ENCODE results near the gene ZNF747. TPM values are rescaled to one million over a fixed set of nuclear protein-coding genes. Genes with fewer than 3 reads are reported as not detected.

ZNF747 gene
- total RNA-seq, 1 donor from 2014 or later: 9.7 TPM

DNA sequence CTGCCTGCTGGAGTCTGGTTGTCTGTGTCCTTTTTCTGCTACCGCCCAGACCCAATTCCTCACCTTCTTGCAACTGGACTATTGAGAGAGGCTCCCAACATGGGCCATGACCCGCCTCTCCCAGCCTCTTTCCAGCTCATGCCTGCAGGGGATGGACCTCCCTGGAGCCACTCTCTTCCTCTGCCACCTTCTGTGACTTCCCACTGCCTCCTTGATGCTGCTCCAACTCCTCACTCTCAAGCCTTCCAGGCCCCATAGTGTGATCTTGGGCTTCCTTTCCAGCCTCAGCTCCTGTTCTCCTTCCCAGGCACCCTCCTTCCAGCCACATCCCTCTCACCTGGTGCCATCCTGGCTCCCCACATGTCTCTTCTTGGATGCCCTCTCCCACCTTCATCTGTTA is 19.4 kb downstream of the ZNF747 start:
- TF ChIP-seq, protein P1, sequence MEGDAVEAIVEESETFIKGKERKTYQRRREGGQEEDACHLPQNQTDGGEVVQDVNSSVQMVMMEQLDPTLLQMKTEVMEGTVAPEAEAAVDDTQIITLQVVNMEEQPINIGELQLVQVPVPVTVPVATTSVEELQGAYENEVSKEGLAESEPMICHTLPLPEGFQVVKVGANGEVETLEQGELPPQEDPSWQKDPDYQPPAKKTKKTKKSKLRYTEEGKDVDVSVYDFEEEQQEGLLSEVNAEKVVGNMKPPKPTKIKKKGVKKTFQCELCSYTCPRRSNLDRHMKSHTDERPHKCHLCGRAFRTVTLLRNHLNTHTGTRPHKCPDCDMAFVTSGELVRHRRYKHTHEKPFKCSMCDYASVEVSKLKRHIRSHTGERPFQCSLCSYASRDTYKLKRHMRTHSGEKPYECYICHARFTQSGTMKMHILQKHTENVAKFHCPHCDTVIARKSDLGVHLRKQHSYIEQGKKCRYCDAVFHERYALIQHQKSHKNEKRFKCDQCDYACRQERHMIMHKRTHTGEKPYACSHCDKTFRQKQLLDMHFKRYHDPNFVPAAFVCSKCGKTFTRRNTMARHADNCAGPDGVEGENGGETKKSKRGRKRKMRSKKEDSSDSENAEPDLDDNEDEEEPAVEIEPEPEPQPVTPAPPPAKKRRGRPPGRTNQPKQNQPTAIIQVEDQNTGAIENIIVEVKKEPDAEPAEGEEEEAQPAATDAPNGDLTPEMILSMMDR (IDR thresholded peaks at IDR 0.05; ENCODE audit: unreplicated experiment): no peak
- Mint-ChIP-seq H3K27me3 (ENCODE audit: unreplicated experiment) (peaks cover 7% of the 10 kb centered on the region), H3K4me3 (ENCODE audit: unreplicated experiment) (no peak overlapping the region), H3K27ac (ENCODE audit: unreplicated experiment) (no peak overlapping the region), H3K4me1 (ENCODE audit: unreplicated experiment) (peaks cover 8% of the 10 kb centered on the region), H3K36me3 (ENCODE audit: low read depth, unreplicated experiment) (peaks cover 4% of the 10 kb centered on the region), H3K9me3 (ENCODE audit: unreplicated experiment) (no peaks in the 10 kb centered on the region)
- DNase-seq (ENCODE audit: low spot score): no peak

DNA sequence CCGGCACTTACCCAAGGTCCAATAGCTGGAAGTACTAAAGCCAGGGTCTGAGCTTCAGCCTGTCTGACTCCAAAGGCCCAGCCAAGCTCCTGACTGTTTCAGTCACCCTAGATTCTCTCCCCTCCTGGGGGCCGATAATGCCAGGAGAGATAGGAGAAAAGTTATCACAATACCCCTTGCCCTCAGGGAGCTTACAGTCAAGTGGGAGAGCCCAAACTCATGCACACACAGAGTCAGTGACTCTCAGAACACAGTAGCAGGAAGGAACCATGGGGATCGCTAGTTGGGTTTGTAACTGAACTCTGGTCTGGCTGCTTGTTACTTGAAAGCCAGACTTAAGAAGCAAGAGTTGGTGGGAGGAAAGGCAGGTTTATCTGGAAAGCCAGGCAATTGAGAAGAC is 23.1 kb downstream of the ZNF747 start:
- no peaks in the 10 kb centered on the region for H3K4me1 Mint-ChIP-seq (ENCODE audit: unreplicated experiment)
- TF ChIP-seq, protein P1 (IDR thresholded peaks at IDR 0.05; ENCODE audit: unreplicated experiment): no peak
- no peaks in the 10 kb centered on the region for H3K9me3 Mint-ChIP-seq (ENCODE audit: unreplicated experiment)
- DNase-seq (ENCODE audit: low spot score): no peak
- H3K36me3 Mint-ChIP-seq (ENCODE audit: low read depth, unreplicated experiment): peaks cover 4% of the 10 kb centered on the region
- H3K4me3 Mint-ChIP-seq (ENCODE audit: unreplicated experiment): no peak overlapping the region
- H3K27me3 Mint-ChIP-seq (ENCODE audit: unreplicated experiment): peaks cover 4% of the 10 kb centered on the region
- no peak overlapping the region for H3K27ac Mint-ChIP-seq (ENCODE audit: unreplicated experiment)

DNA sequence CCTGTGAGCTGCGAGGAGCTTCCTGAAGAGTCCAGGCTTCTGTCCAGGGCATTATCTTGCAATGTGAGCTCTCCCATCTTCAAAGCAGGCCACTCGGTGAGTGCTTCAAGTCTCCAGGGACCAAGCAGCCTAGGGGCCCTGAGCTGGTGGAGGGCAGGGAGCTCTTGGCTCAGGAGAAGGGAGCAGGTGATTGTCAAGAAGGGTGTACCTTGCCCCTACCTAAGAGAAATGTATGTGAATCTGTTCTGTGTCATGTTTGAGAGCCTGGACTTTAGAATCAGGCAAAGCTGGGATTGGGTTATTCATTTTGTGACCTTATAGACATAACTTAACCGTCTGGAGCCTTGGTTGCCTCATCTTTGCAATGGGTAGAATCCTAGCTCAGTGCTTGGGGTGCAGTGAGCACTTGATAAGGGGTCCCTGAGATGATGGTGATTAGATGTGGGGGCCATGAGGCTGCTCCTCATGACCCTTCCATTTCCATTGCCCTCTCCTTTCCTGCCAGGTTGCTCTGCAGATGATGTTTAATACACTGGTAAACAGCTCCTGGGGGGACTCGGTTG is 24.2 kb downstream of the ZNF747 start:
- Mint-ChIP-seq H3K4me1 (ENCODE audit: unreplicated experiment) (no peaks in the 10 kb centered on the region), H3K27ac (ENCODE audit: unreplicated experiment) (no peak overlapping the region), H3K4me3 (ENCODE audit: unreplicated experiment) (no peak overlapping the region), H3K9me3 (ENCODE audit: unreplicated experiment) (no peaks in the 10 kb centered on the region), H3K36me3 (ENCODE audit: low read depth, unreplicated experiment) (peaks cover 4% of the 10 kb centered on the region), H3K27me3 (ENCODE audit: unreplicated experiment) (peaks cover 4% of the 10 kb centered on the region)
- no peak for DNase-seq (ENCODE audit: low spot score)
- TF ChIP-seq, protein P1 (IDR thresholded peaks at IDR 0.05; ENCODE audit: unreplicated experiment): no peak

DNA sequence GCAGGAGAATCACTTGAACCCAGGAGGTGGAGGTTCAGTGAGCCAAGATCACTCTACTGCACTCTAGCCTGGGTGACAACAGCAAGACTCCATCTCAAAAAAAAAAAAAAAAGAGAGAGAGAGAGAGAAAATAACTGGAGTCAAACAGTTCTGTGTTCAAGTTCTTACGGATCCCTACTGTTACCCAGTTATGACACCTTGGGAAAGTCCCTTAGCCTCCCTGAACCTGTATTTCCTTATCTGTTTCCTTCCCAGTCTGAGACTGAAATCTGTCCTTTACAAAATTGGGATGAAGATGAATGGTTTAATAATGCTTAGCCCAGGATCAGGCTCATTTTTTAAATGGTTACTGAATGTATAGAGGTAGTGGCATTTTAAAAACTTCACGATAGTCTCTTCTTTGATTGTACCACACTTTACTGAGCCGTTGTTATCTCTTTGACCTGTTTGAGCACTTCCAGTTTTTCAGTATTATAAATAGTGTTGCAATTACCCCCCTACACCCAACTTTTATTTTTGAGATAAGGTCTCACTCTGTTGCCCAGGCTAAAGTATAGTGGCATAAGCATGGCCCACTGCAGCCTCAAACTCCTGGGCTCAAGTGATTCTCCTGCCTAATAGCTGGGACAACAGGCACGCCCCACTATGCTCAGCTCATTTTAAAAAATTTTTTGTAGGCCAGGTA is 25.4 kb downstream of the ZNF747 start:
- no peak overlapping the region for H3K27ac Mint-ChIP-seq (ENCODE audit: unreplicated experiment)
- no peaks in the 10 kb centered on the region for H3K4me1 Mint-ChIP-seq (ENCODE audit: unreplicated experiment)
- TF ChIP-seq, protein P1 (IDR thresholded peaks at IDR 0.05; ENCODE audit: unreplicated experiment): no peak
- H3K9me3 Mint-ChIP-seq (ENCODE audit: unreplicated experiment): no peaks in the 10 kb centered on the region
- no peak for DNase-seq (ENCODE audit: low spot score)
- no peak overlapping the region for H3K4me3 Mint-ChIP-seq (ENCODE audit: unreplicated experiment)
- H3K27me3 Mint-ChIP-seq (ENCODE audit: unreplicated experiment): peaks cover 4% of the 10 kb centered on the region
- peaks cover 4% of the 10 kb centered on the region for H3K36me3 Mint-ChIP-seq (ENCODE audit: low read depth, unreplicated experiment)
